Measurements from ENCODE around the gene TECPR1.

The TECPR1 gene

GRCh38 chr7:98174334-98175259, 77.4 kb downstream of the TECPR1 start:
- TF ChIP-seq TAF1 (IDR thresholded peaks at IDR 0.05; ENCODE audit: borderline replicate concordance, insufficient read depth, low read length) (no peak), FOXP2 (optimal IDR thresholded peaks at IDR 0.05; ENCODE audit: borderline replicate concordance, extremely low read depth, extremely low read length, insufficient read depth) (no peak), SIN3A (IDR thresholded peaks at IDR 0.05; ENCODE audit: borderline replicate concordance, insufficient read depth, low read length) (no peak), POLR2AphosphoS5 (IDR thresholded peaks at IDR 0.05; ENCODE audit: low read depth, low read length) (no peak), REST (IDR thresholded peaks at IDR 0.05; ENCODE audit: insufficient read depth in 1 of 2, low read depth in 2 of 2, low read length in 2 of 2) (no peak)

- TF ChIP-seq FOXP2 (optimal IDR thresholded peaks at IDR 0.05; ENCODE audit: borderline replicate concordance, extremely low read depth, extremely low read length, insufficient read depth) = no peak
- TF ChIP-seq POLR2AphosphoS5 (IDR thresholded peaks at IDR 0.05; ENCODE audit: low read depth, low read length) = no peak
- no peak for TF ChIP-seq TAF1 (IDR thresholded peaks at IDR 0.05; ENCODE audit: borderline replicate concordance, insufficient read depth, low read length)
- no peak for TF ChIP-seq SIN3A (IDR thresholded peaks at IDR 0.05; ENCODE audit: borderline replicate concordance, insufficient read depth, low read length)
- no peak for TF ChIP-seq REST (IDR thresholded peaks at IDR 0.05; ENCODE audit: insufficient read depth in 1 of 2, low read depth in 2 of 2, low read length in 2 of 2)
These were observed 80.6 kb downstream of the TECPR1 start for GRCh38 chr7:98171449-98171848.

- TF ChIP-seq POLR2AphosphoS5 (IDR thresholded peaks at IDR 0.05; ENCODE audit: low read depth, low read length) (no peak), SIN3A (IDR thresholded peaks at IDR 0.05; ENCODE audit: borderline replicate concordance, insufficient read depth, low read length) (no peak), TAF1 (IDR thresholded peaks at IDR 0.05; ENCODE audit: borderline replicate concordance, insufficient read depth, low read length) (no peak), REST (IDR thresholded peaks at IDR 0.05; ENCODE audit: insufficient read depth in 1 of 2, low read depth in 2 of 2, low read length in 2 of 2) (no peak), FOXP2 (optimal IDR thresholded peaks at IDR 0.05; ENCODE audit: borderline replicate concordance, extremely low read depth, extremely low read length, insufficient read depth) (no peak)
These were observed 81.1 kb downstream of the TECPR1 start for GRCh38 chr7:98170966-98171365.

GRCh38 chr7:98168904-98169621, 83.0 kb downstream of the TECPR1 start:
- TF ChIP-seq SIN3A (IDR thresholded peaks at IDR 0.05; ENCODE audit: borderline replicate concordance, insufficient read depth, low read length) = no peak
- TF ChIP-seq FOXP2 (optimal IDR thresholded peaks at IDR 0.05; ENCODE audit: borderline replicate concordance, extremely low read depth, extremely low read length, insufficient read depth) = no peak
- no peak for TF ChIP-seq TAF1 (IDR thresholded peaks at IDR 0.05; ENCODE audit: borderline replicate concordance, insufficient read depth, low read length)
- TF ChIP-seq POLR2AphosphoS5 (IDR thresholded peaks at IDR 0.05; ENCODE audit: low read depth, low read length) = no peak
- TF ChIP-seq REST (IDR thresholded peaks at IDR 0.05; ENCODE audit: insufficient read depth in 1 of 2, low read depth in 2 of 2, low read length in 2 of 2) = no peak

Data from PFSK-1 (cell line).